Fibroblast of mammary gland (primary cell): Measurements from ENCODE around the gene EXOC4.

Source experiments
- DNase-seq: peaks from one replicate; pipeline ENCODE4 v3.0.0-alpha.2; 2010; ENCODE audit warnings: low read depth
- H3K4me3 ChIP-seq: 2 replicates; pipeline ENCODE4 v1.5.1; 2011; ENCODE audit warnings: low read depth, mild to moderate bottlenecking, low read length, moderate library complexity; ENCODE audit not compliant: control insufficient read depth
- TF ChIP-seq, protein P1 (sequence below): conservative IDR thresholded peaks from 2 replicates; pipeline ENCODE4 v1.5.1; 2011; ENCODE audit warnings: low read depth, low read length, inconsistent platforms; ENCODE audit not compliant: control insufficient read depth, insufficient read depth

Gene EXOC4

DNA sequence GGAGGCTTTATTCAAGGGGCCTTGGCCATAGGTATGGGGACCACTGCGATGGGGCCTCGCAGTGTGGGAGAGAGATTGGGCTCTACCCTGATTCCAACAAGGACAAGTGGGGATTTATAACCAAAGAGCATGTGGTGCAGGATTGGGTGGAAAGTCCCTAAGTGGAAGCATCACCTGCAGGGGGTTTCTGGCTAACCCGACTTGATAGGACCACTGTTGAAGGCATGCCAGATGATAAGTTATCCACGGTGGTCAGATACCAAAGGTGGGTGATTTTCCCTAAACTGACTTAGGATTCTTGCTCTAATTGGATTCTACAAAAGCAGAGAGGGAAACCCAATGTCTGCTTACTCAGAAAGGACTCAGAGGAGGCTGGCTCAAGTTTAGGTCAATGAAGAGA is 444.7 kb downstream of the EXOC4 start:
- TF ChIP-seq, protein P1, sequence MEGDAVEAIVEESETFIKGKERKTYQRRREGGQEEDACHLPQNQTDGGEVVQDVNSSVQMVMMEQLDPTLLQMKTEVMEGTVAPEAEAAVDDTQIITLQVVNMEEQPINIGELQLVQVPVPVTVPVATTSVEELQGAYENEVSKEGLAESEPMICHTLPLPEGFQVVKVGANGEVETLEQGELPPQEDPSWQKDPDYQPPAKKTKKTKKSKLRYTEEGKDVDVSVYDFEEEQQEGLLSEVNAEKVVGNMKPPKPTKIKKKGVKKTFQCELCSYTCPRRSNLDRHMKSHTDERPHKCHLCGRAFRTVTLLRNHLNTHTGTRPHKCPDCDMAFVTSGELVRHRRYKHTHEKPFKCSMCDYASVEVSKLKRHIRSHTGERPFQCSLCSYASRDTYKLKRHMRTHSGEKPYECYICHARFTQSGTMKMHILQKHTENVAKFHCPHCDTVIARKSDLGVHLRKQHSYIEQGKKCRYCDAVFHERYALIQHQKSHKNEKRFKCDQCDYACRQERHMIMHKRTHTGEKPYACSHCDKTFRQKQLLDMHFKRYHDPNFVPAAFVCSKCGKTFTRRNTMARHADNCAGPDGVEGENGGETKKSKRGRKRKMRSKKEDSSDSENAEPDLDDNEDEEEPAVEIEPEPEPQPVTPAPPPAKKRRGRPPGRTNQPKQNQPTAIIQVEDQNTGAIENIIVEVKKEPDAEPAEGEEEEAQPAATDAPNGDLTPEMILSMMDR: no peak
- no peak for DNase-seq

DNA sequence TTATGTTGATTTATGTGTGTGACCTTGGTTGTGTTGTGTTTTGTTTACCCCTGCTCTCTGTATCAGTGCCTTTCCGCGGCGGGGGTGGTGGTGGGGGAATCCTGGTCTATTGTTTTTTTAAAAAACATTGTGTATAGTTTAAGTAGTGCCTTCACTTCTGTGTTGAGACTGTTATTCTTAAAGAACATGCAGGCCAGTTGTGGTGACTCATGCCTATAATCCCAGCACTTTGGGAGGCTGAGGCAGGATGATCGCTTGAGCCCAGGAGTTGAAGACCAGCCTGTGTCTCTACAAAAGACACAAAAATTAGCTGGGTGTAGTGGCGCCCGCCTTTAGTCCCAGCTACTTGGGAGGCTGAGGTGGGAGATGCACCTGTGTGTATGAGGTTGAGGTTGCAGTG is 445.2 kb downstream of the EXOC4 start:
- H3K4me3 ChIP-seq: no peak overlapping the region
- DNase-seq: peak; percentile 14
- TF ChIP-seq, protein P1: no peak

More for the DNA sequence above, 444.7 kb downstream of the EXOC4 start:
- no peak overlapping the region for H3K4me3 ChIP-seq

DNA sequence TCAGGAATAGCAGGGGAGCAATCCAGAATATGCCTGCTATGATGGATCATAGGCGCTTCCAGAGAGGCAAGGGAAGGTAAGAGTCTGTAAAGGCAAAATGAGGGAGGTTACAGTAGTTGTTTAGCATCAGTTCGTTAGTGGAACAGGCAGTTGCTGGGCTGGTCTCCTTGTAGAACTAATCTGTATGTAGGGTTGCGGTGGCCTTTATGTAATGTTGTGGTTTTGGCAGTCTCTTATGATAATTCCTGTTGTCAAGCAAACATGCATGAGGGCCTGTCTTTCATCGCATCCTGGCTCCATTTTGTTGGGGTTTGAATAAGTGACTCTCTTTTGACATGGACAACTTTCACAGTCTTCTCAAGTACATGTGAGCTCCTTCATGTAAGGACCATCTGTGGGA is 446.5 kb downstream of the EXOC4 start:
- no peak for DNase-seq
- H3K4me3 ChIP-seq: no peak overlapping the region
- TF ChIP-seq, protein P1: no peak

DNA sequence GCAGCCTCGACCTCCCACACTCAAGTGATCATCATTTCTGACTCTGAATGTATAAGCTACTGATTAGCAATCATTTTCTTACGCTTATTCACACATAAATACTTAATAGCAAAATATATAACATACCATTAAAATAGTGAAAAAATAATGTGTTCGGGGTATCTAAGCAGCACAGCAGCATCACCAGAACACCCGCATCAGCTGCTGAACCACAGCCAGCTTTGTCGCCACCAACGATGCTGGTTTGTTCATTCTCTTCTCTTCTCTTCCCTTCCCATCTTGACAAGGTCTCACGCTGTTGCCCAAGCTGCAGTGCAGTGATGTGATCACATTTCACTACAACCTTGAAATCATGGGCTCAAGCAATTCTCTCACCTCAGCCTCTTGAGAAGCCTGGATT is 449.2 kb downstream of the EXOC4 start:
- TF ChIP-seq, protein P1: no peak
- no peak for DNase-seq
- H3K4me3 ChIP-seq: no peak overlapping the region

DNA sequence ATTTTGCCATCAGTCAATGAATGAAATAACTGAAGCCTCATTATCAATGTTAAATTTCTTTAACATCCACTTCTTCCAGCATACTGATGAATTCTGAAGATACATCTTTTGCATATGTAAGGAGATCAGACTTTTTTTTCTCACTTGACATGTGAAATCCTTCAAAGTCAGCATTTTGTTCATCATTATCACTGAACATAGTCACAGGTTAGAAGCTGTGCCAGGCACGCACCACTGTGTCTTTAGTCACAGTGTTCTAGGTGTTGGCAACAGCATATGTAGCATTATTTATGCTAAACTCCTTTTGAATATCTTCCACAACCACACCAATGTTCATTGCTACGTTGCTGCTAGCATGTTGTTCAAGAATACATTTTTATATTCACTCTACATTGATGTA is 450.1 kb downstream of the EXOC4 start:
- TF ChIP-seq, protein P1: no peak
- H3K4me3 ChIP-seq: no peak overlapping the region
- no peak for DNase-seq

DNA sequence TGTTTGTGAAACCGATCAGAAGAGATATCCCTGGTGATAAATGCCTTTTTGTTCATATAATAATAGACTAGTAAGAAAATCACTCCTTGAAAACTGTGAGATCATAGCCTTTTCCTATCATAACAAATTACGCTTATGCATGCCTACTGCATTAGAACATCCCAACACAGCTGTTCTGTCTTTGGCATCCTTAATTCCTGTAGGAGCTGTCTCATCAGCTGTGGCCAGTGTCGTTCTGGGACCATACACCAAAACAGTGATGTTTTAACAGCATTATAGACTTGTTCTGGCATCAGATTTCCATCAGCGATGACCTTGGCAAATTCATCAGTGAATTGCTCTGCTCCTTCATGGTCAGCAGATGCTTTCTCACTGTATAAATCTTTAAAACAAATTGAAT is 450.7 kb downstream of the EXOC4 start:
- TF ChIP-seq, protein P1: no peak
- no peak overlapping the region for H3K4me3 ChIP-seq
- peak; percentile 82 for DNase-seq

DNA sequence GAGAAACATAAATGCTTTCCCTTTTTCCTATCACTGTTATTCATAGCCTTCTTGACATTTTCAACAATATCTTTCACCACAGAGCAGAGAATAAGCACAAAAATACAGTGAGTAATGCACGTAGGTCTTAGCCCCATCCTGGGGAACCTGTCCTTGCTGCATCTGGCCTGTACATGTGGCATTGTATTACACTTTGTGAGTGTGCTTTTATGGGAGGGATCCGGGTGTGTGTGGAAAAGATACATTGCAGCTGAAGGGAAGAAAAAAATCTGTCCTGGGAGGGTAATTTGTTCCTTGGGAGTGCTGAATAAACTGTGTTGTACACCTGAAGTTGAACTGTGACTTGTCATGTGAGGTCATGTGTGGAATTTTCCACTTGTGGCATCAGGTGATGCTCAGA is 451.6 kb downstream of the EXOC4 start:
- TF ChIP-seq, protein P1: no peak
- no peak for DNase-seq
- H3K4me3 ChIP-seq: no peak overlapping the region
